HG03175 (cell line): ENCODE measurements around the gene PNPLA1.
"Not testable (repeated sequence)": the region's sequence is repeated elsewhere in the genome, so short reads cannot be mapped to it uniquely, and the experiment has no call there.

Source experiments
- ATAC-seq: cut with Tn5 transposase; IDR thresholded peaks from one replicate; pipeline ENCODE4 v1.9.1; 2021; ENCODE audit warnings: mild to moderate bottlenecking, moderate library complexity; ENCODE audit not compliant: unreplicated experiment

Gene PNPLA1

DNA sequence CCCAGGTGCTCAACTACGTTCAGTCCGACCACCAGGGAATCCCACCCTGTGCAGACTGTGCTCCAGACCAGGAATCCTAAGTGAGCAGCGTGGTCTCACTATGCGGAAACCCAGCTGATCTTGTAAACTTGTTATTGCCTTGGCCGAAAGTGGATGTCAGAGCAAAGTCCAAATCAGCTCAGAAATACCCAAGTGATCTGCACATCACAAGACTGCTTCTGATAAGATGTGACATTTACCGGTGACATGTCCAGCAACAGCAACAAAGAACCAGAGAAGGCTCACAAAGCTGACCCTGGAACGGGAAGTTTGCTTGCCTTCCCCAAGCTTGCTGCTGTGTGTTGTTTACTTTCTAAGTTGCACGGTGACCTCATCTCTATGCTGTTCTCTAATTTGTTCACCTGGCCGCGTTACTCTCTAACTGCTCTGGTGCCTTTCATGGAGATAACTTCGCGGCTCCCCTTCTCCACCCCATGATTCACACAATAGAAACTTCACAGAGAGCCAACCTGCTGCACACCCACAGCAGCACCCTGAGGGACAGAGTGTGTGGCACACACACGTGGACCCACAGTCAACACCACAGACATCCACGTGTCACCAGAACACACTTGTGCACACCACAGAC lies 65.1 kb downstream of the PNPLA1 start:
- no peak for ATAC-seq

DNA sequence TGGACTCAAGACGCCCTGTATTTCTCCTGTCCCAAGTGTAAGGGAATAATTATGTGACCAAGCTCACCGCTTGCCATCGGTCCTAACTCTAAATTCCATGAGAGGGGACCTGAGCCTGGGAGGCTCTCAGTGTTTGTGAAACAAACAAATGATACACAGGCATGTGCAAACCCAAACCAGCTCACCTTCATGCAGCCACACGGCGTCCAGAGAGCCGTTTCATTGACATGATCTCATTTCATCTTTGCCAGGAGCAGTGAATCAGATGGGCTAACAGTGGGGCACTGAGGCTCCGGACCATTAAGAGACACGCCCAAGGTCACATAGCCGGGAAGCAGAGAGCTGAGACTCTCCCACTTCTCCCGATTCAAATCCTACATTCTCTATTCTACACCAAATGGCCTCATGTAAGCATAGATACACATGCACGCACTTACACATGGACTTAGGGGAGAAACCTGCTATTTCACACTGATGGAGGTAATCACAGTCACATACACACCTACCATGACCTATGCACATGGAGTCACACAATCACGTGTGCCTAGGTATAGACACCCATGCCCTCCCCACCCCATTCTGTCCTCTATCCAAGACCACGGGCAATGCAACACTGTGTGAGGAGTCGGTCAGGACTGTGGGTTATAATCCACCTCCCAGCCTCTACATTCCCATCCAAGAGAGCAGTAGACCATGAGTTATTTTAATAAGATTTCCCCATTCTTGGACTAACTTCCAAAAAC lies 65.8 kb downstream of the PNPLA1 start:
- ATAC-seq, result no peak

DNA sequence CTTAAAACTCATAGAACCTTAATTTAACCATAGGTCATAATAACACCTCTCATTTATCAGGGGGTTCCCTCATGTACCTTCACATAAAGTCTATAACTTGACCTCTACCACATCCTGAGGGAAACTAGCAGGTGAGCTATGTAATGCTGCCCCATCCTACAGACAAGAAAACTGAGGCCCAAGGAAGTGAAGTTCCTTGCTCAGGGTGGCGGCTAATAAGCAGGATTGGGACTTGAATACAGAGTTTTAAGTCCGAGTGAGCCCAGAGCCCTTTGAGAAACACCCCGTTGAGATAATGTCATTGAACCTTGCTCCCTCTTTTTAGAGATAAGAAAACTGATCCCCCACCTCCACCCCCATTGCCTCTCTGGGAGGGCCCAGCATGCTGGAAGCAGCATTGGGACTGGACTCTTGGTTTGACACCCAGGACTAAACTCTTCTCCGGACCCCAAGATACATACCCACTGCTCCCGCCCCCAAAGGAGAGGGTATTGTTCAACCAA lies 66.4 kb downstream of the PNPLA1 start:
- no peak for ATAC-seq

DNA sequence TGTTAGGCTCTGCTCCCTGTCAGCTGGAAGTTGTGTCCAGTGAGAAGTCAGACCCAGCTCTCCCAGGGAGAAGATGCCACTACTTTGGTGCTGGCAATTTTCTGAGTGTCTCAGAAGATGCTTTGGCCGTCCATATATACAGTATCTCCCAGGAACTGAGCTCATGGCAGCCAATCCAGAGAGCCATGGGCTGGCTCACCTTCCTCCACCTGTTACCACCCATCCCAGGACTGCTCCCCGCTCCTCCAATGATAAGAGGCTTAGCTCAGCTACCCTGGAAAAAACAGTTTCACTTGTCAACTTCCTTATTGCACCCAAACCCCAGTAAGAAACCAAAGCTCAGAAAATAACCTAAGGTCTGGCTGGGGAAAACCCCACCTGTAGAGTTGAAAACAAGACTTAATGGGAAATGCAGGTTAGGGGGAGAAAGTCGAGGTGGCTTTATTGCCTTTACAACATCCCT lies 67.0 kb downstream of the PNPLA1 start, which contains the start of gene BNIP5:
Gene BNIP5 (minus strand): TSS at position 110 of the 463 bp plus-strand sequence. CDS start 6,198 bp downstream, outside the sequence.
- no peak for ATAC-seq

DNA sequence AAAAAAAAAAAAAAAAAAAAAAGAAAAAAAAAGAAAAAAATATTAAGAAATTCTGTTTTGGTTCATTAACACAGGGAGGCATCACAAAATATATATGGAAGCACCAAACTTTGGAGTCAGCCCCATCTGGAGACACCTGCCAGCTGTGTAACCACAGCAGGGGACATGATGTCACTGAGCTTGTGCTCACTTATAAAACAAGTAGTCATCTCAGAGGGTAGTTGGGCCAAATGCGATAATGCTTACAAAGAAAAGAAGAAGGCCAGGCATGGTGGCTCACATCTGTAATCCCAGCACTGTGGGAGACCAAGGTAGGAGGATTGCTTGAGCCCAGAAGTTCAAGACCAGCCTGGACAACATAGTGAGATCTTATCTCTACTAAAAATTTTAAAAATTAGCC lies 68.0 kb downstream of the PNPLA1 start:
- no peak for ATAC-seq

DNA sequence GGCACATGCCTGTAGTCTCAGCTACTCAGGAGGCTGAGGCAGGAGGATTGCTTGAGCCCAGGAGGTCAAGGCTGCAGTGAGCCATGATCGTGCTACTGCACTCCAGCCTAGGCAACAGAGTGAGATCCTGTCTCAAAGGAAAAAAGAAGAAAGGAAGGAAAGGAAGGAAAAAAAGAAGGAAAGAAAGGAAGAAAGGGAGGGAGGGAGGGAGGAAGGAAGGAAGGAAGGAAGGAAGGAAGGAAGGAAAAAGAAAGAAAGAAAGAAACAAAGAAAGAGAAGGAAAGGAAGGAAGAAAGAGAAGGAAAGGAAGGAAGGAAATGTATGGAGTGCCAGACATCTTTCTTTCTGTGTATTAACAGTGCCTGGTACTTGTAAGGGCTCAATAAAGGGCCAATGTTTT lies 68.4 kb downstream of the PNPLA1 start:
- ATAC-seq, result not testable (repeated sequence)

DNA sequence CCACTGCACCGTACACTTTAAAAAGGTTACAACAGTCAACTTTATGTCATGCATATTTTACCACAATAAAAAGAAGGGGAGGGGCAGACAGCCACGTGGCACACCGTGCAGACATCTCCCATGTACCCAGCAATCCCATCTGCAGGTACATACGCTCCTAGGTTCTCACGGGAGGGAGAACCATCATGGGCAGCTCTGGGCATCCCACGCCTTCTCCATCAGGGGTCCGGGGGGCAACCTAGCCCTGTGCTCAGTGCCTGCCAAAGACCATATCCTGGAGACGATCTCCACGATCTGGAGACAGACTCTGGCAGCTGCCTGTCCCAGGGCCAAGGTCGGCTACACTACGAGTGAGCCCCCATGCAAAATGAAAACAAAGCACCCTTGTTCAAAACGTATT lies 69.3 kb downstream of the PNPLA1 start:
- no peak for ATAC-seq

DNA sequence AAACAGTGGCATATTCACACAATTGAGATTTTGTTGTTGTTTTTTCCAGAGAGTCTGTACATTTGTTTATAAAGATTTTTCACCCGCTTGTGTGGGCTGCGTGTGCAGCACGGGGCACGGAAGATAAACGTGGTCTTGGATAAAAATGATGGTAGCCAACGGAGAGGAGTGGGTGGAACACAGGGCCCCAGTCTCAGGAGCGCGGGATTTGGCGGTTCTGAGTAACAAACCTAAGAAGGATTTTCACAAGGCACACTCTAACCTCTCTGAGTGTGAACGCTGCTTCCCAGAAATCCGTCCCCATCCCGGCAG lies 70.4 kb downstream of the PNPLA1 start:
- ATAC-seq, result no peak

DNA sequence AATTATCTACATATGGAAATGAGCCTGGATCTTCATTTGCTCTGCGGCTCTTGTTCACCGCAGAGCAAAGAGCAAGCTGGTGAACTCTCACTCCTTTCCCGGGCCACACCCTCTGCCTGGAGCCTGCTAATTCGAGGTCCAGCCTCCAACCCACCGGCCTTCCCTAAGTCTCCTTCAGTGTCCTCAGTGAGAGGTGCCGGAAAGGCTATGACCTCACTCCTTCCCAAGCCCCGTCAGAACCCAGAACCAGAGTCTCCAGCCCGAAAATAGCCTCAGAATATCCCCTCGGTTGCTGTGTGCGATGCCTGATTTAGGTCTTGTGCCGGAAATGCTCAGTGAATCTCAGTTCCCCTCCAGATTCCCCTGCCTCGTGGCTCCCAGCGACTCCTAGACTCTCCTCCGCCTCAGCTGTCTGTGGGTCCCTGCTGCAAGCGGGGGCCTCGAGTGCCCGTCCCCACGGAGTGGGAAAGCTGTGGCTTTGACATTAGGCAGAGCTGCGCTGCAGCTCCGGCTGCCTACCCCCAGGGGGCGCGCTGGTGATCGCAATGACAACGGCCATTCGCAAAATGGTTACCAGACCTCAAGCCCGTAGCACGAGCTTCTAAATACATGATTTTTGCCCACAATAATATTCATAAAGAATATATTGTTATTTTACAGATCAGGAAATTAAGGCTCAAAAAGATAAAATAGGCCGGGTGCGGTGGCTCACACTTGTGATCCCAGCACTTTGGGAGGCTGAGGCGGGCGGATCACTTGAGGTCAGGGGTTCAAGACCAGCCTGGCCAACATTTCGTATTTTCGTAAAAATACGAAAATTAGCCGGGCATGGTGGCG lies 71.0 kb downstream of the PNPLA1 start:
- no peak for ATAC-seq

DNA sequence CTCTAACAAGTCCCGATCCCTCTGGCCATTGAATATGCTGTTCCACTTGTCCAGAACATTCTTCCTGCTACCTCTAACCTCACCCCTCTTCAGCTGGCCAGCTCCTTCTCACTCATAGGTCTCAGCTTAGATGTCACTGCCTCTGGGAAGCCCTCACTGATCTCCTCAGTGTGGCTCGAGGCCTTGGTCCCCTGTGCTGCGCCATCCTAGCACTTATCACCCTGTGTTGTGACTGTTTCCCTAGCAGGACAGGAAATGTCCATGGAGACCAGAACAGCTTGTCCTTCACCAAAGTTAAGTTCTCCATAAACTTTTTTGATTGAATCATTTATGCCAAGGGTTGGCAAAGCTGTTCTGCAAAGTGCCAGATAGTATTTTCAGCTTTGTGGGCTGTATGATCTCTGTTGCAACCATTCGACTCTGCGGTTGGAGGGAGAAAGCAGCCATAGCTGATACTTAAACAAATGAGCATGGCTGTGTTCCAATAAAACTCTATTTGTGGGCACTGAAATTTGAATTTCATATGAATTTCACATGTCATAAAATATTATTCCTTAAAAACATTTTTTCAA lies 73.3 kb downstream of the PNPLA1 start:
- no peak for ATAC-seq

DNA sequence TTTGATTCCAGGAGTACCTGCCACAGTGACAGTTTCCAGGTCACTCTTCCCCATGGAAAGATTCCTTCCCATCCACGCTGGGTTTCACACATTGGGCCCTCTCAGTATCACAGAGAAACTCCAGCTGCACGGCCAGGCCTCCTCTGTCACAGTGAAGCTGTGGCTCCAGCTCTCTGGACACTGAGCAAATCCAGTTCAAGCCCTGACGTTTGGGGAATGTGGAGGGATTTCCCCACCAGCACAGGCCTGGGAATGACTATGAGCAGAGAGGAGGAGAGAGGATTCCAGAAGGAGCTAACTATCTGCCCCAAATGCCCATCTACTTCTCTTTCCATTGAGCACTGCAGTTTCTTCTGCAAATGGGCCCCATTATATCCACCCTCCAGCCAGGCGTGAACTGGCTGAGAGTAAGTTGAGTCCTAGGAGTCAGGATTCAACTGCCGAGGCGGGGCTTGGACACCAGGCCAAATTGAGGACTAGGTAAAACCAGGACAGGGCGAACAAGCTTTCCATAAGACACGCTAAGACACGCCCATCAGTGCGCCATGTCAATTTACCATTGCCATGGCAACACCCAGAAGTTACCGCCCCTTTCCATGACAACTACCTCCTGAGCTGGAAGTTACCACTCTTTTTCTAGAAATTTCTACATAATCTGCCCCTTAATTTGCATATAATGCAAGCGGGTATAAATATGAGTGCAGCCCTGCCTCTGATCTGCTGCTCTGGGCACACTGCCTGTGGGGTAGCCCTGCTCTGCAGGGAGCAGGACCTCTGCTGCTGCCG lies 76.0 kb downstream of the PNPLA1 start:
- ATAC-seq, result no peak

DNA sequence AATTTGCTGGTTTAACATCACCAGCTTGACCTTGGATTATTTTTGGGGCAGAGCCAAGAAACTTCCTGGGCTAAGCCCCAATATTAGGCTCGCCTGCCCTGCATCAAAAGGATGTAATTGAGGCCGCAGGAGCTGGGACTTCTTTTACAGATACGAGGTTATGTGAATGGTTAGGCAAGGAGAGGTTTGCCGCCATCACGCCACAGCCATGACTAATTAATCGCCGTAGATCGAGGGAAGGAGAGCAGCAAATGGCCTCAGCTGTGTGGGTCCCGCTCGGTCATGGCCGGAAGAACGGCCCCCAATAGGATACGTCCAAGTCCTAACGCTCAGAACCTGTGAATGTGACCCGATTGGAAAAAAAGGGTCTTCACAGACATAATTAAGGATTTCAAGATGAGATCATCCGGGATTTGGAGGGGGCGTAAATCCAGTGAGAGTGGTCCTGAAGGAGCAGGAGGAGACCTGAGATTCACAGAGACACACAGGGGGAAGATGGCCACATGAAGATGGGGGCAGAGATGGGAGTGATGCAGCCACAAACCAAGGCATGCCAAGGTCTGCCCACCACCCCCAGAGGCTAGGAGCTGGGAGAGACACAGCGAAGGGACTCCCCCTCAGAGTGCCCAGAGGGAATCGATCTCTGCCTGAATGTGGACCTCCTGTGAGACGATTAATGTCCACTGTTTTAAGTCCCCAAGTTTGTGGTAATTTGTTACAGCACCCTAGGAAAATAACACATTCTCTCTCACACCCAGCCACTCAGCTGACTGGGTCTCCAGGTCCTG lies 76.8 kb downstream of the PNPLA1 start:
- ATAC-seq, result no peak

DNA sequence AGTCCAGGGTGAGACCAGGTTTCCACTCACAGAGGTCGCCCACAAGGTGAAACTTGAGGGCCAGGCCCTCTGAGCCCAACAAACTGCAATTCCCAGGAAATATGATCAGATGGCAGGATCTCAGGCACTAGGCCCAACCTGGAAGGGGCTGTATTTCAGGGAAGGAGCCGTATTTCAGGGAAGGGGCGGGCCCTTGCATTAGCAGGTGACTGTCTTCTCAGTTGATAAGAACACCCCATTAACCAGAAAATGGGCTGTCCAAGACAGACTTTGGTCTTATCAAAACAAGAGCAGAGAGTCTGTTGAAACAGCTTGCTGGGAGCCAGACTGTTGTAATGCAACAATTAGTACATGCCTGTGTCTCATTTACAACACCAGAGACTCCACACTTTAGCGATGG lies 77.8 kb downstream of the PNPLA1 start:
- no peak for ATAC-seq

DNA sequence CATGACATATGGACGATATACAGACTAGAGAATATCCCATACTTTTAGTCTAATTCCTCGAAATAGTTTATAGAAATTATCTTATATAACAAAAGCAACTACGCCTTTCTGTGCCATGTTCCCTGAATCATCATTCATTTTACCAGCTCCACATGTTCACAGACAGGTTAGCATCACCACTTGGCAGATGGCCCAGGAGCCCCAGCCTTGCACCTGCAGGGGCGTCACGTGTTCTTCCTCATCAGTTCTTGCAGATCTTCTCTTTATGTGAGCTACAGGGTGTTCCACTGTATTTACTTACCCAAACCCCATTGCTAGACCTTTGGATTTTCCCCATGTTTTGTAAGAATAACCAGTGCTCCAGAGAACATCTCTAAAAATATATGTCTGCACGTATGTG lies 79.4 kb downstream of the PNPLA1 start:
- no peak for ATAC-seq

DNA sequence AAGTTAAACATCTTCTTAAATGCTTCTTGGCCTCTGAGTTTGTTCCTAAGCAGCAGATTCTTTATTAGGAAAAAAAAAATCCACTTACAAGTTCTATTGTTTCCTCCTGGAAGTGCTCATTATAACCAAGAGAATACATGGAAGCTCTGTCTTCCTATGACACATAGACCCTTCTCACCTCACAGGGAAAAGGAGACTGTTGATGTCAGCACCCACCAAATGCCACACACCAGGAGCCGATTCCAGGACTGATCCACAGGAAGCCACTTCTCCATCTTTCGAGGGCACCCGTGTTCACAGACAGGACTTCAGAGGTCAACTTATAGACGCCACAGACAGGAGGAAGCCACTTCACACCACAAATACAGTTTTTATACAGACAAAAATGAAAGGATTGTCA lies 80.2 kb downstream of the PNPLA1 start:
- ATAC-seq, result no peak

DNA sequence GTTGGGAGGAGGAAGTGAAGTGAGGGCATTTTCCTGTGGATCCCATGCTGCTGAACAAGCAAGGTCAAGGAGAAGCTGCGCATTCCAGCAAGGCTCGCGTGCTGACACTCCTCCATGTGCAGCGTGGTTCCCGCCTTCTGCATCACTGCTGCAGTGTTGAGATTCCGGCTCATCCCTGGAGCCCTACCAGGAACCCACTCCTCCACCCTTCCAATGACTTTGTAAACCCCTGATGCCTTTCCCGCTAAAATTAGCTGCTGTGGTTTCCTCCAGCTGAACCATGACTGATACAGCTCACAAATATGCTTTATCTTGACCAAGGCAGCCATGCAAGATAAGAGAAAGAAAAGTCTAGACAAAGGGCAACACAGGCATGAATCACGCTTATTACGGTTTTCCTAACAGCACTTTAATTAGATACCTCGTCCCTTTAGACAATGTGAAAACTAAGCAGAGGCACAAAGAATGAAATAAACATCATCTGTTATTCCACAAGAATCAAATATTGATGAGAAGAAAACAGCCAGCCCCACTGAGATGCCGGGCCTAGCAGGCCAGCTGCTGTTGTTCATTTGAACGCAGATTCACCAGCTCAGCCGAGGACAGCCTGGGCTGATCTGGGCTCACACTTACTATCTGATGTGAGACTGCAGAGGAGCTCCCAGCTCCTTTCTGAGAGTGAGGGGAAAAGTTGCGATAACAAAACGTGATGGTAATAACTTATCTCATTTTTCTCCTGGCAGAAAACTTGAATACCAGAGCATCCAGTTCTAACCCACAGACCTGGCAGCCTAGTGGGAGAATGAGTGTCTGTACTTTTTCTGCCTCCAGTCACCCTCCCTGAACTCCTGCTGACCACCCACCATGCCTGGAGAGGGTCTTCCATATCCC lies 81.1 kb downstream of the PNPLA1 start:
- no peak for ATAC-seq

DNA sequence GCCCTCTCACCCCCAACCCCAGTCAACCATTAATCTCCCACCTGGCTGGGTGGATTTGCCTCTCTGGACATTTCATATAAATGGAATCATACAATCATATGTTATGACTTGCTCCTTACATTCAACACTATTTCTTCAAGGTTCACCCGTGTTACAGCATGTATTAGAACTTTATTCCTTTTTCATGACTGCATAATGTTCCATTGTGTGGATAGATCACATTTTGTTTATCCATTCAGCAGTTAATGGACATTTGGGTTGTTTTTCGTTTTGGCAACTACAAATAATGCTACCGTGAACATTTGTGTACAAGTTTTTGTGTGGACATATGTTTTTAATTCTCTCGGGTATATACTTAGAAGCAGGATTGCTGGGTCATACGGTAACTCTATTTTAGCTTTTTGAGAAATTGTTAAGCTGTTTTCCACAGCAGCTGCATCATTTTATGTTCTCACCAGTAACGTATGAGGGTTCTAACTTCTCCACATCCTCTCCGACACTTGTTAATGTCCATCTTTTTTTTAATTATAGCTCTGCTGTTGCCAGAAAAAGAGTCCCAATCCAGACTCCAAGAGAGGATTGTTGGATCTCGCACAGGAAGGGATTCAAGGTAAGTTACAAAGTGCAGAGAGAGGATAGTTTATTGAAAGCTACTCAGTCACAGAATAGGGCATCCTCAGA lies 82.8 kb downstream of the PNPLA1 start:
- no peak for ATAC-seq

DNA sequence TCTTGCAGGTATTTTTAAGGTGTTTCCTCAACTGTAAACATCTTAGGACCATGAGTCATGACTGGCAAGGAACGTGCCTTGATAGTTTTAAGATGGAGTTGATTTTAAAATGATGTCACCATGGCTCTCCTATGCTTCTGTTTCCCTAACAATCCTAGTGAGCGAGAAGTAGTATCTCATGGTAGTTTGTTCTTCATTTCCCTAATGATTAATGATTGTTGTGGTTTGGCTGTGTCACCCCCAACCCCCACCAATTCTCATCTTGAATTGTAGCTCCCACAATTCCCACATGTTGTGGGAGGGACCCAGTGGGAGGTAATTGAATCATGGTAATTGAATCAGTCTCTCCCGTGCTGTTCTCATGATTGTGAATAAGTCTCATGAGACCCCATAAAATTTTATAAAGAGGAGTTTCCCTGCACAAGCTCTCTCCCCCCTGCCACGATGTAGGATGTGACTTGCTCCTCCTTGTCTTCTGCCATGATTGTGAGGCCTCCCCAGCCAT lies 83.6 kb downstream of the PNPLA1 start:
- ATAC-seq, result no peak
